HG03039 (cell line): ENCODE results near the gene PALLD.
"Not testable (repeated sequence)": the region's sequence is repeated elsewhere in the genome, so short reads cannot be mapped to it uniquely, and the experiment has no call there.

Experiments
- ATAC-seq: cut with Tn5 transposase; IDR thresholded peaks from one replicate; pipeline ENCODE4 v1.9.1; 2021; ENCODE audit warnings: mild to moderate bottlenecking, moderate library complexity; ENCODE audit not compliant: unreplicated experiment

The PALLD gene

GRCh38 chr4:168691631-168692369 lies 194.9 kb downstream of the PALLD start:
- no peak for ATAC-seq

GRCh38 chr4:168693750-168694490 lies 197.1 kb downstream of the PALLD start:
- ATAC-seq, result no peak

- no peak for ATAC-seq
Observed at GRCh38 chr4:168694667-168695066, 197.8 kb downstream of the PALLD start.

GRCh38 chr4:168695288-168695687 lies 198.4 kb downstream of the PALLD start:
- no peak for ATAC-seq

- no peak for ATAC-seq
Observed at GRCh38 chr4:168696280-168696679, 199.4 kb downstream of the PALLD start.

GRCh38 chr4:168696826-168697225 lies 200.0 kb downstream of the PALLD start:
- no peak for ATAC-seq

GRCh38 chr4:168699224-168699878 lies 202.5 kb downstream of the PALLD start:
- ATAC-seq, result no peak

- no peak for ATAC-seq
Observed at GRCh38 chr4:168701061-168701460, 204.2 kb downstream of the PALLD start.

- not testable (repeated sequence) for ATAC-seq
Observed at GRCh38 chr4:168702581-168703087, 205.8 kb downstream of the PALLD start.

GRCh38 chr4:168705121-168705520 lies 208.3 kb downstream of the PALLD start:
- no peak for ATAC-seq

- no peak for ATAC-seq
Observed at GRCh38 chr4:168707205-168707604, 210.4 kb downstream of the PALLD start.

- no peak for ATAC-seq
Observed at GRCh38 chr4:168708108-168708507, 211.3 kb downstream of the PALLD start.

GRCh38 chr4:168710353-168710946 lies 213.6 kb downstream of the PALLD start:
- no peak for ATAC-seq

GRCh38 chr4:168711197-168712140 lies 214.6 kb downstream of the PALLD start:
- no peak for ATAC-seq

GRCh38 chr4:168712316-168712890 lies 215.6 kb downstream of the PALLD start:
- ATAC-seq, result no peak

- ATAC-seq, result no peak
Observed at GRCh38 chr4:168713253-168713652, 216.4 kb downstream of the PALLD start.

- no peak for ATAC-seq
Observed at GRCh38 chr4:168715896-168716295, 219.0 kb downstream of the PALLD start.

- no peak for ATAC-seq
Observed at GRCh38 chr4:168716406-168717129, 219.7 kb downstream of the PALLD start.

- ATAC-seq, result no peak
Observed at GRCh38 chr4:168717847-168718246, 221.0 kb downstream of the PALLD start.
